Heart left ventricle (tissue), 16 donors: ENCODE results near the gene GPR149. TPM values are rescaled to one million over a fixed set of nuclear protein-coding genes. Genes with fewer than 3 reads are reported as not detected.

Experiments
- ATAC-seq, 4 donors: fragments of 200-7000 bp; cut with Tn5 transposase; one replicate each; pipeline ENCODE4 v1.9.1; 2020 to 2022; ENCODE audit warnings: moderate library complexity in 4 of 4, mild to moderate bottlenecking in 3 of 4, moderate number of reproducible peaks in 1 of 4
- DNase-seq, 5 donors: peaks; one replicate each; pipeline ENCODE4 v3.0.0-alpha.2; 2020
- H3K27ac ChIP-seq, 12 donors: fragments of 200-600 bp; sonication (generic) in 4 of 12; one replicate each; pipeline versions ENCODE4 v1.5.0 to v1.8.0; 2016 to 2022; ENCODE audit warnings: mild to moderate bottlenecking in 2 of 12
- H3K27me3 ChIP-seq, 9 donors: fragments of 200-600 bp; sonication (generic) in 2 of 9; one replicate each; pipeline versions ENCODE4 v1.5.1 to v1.8.0; 2016 to 2022; ENCODE audit warnings: mild to moderate bottlenecking in 3 of 9
- H3K36me3 ChIP-seq, 9 donors: fragments of 200-600 bp; sonication (generic) in 2 of 9; one replicate each; pipeline versions ENCODE4 v1.5.0 to v1.8.0; 2018 to 2022; ENCODE audit warnings: mild to moderate bottlenecking in 2 of 9
- H3K4me1 ChIP-seq, 12 donors: fragments of 200-600 bp; sonication (generic) in 4 of 12; one replicate each; pipeline versions ENCODE4 v1.5.0 to v1.8.0; 2016 to 2022; ENCODE audit warnings: mild to moderate bottlenecking in 3 of 12
- H3K4me3 ChIP-seq, 12 donors: fragments of 200-600 bp; sonication (generic) in 4 of 12; one replicate each; pipeline versions ENCODE4 v1.5.0 to v1.8.0; 2017 to 2022; ENCODE audit warnings: mild to moderate bottlenecking in 9 of 12, moderate library complexity in 4 of 12
- H3K9me3 ChIP-seq, 12 donors: fragments of 200-600 bp; sonication (generic) in 4 of 12; one replicate each; pipeline versions ENCODE4 v1.5.0 to v1.8.0; 2016 to 2022; ENCODE audit warnings: mild to moderate bottlenecking in 1 of 12
- POLR2A ChIP-seq, 2 donors: fragments of 450-650 bp; IDR thresholded peaks; one replicate each; pipeline ENCODE4 v1.6.1; 2017; ENCODE audit warnings: antibody characterized with exemption in 2 of 2, mild to moderate bottlenecking in 2 of 2, moderate library complexity in 2 of 2
- WGBS, 4 donors: extraction: QIAGEN DNeasy Blood & Tissue Kit in 2 of 4; methylation state at CpG; one replicate each; pipeline versions ENCODE4 v1.1.5 to v1.1.7; 2013 to 2018; 5-methylcytosine and 5-hydroxymethylcytosine counted together
- intact Hi-C, 10 donors: fragments of 100-400 bp; cut with DNase I; formaldehyde crosslinking; loops; one replicate each; pipeline versions ENCODE4 v1.11.1 to v1.14.2; 2022
- polyA plus RNA-seq, 2 donors: library from polyadenylated mRNA; stranded (reverse); fragments of 200-250 nt; gene quantifications; one replicate each; pipeline ENCODE4 v1.2.3, GENCODE V29; 2013
- total RNA-seq, 9 donors: library from RNA; depleted of rRNA in 2 of 9; stranded (reverse); fragments of >200 nt in 2 of 9; fragmentation: NEBNext Ultra II Directional in 3 of 9; extraction: Animal tissue kit (Norgen Biotek cat#: 25700) in 3 of 9; gene quantifications; one replicate each; pipeline versions ENCODE4 v1.1.0 to v1.2.4, GENCODE V29; 2016 to 2023
- TF ChIP-seq, protein P1 (sequence below), 12 donors: fragments of 200-600 bp; sonication (generic) in 4 of 12; IDR thresholded peaks; one replicate each; pipeline versions ENCODE4 v1.5.0 to v1.8.0; 2018 to 2022; ENCODE audit warnings: antibody characterized with exemption in 12 of 12, mild to moderate bottlenecking in 5 of 12
- donor health status: ischemic (EF 13 %, LVEDD 7.1; RV severe dilation, severe dysfunction).
- donor health status: healthy with polysubstance abuse.
- donor health status: DM: no; HTN: yes; CAD: no.
- donor health status: DM: no; HTN: no; CAD: no.
- donor health status: ischemic (EF 25% LVEDD 6.9; RV normal size, moderate dysfunction).
- donor health status: ischemic (EF 25% LVEDD 5.7; RV mildly dilated, moderate dysfunction).
- donor health status: healthy.
- donor health status: DM: yes; HTN: yes; CAD: no.
- donor health status: ischemic (EF 35%, LVEDD 5.7; RV mildly dilated, moderate dysfunction).
- donor health status: nonischemic (EF 11% LVEDD 7.7; RV severe dilation, severe dysfunction).
- donor health status: DM: yes; HTN: yes; CAD: no.
- donor health status: PGD.
- donor health status: ischemic (EF 29% LVEDD 5.4; RV normal size, mild dysfunction).
- donor health status: nonischemic (EF 23%, LVEDD 6.1; RV moderate dilation, normal function).

Gene GPR149
- total and polyA plus RNA-seq, 11 donors: not detected

- intact Hi-C loops: loop anchor here in 9 of 10 donors (5.0 to 10.0 kb wide), 3 partner anchors 984 to 1366 kb away; no protein-coding TSS in a partner anchor
- DNase-seq (no peak), ATAC-seq (no peak)
- TF ChIP-seq, protein P1, sequence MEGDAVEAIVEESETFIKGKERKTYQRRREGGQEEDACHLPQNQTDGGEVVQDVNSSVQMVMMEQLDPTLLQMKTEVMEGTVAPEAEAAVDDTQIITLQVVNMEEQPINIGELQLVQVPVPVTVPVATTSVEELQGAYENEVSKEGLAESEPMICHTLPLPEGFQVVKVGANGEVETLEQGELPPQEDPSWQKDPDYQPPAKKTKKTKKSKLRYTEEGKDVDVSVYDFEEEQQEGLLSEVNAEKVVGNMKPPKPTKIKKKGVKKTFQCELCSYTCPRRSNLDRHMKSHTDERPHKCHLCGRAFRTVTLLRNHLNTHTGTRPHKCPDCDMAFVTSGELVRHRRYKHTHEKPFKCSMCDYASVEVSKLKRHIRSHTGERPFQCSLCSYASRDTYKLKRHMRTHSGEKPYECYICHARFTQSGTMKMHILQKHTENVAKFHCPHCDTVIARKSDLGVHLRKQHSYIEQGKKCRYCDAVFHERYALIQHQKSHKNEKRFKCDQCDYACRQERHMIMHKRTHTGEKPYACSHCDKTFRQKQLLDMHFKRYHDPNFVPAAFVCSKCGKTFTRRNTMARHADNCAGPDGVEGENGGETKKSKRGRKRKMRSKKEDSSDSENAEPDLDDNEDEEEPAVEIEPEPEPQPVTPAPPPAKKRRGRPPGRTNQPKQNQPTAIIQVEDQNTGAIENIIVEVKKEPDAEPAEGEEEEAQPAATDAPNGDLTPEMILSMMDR (IDR thresholded peaks at IDR 0.05): no peak
- no peak for TF ChIP-seq POLR2A (IDR thresholded peaks at IDR 0.05)
- Histone ChIP-seq H3K36me3 (no peaks in the 10 kb centered on the region), H3K4me1 (no peaks in the 10 kb centered on the region), H3K4me3 (no peak overlapping the region), H3K27ac (no peak overlapping the region), H3K9me3 (no peaks in the 10 kb centered on the region), H3K27me3 (peaks cover 0 to 8% (median 0%) of the 10 kb centered on the region in 9 donors)
- 62 to 68% (median 63%) methylated on average over 4 of the region's 4 CpGs for WGBS, 4 donors
These were observed 91.4 kb downstream of the GPR149 start for GRCh38 chr3:154338570-154338969.

- ATAC-seq (no peak), DNase-seq (no peak)
- Histone ChIP-seq H3K27ac (no peak overlapping the region), H3K4me3 (no peak overlapping the region), H3K4me1 (no peaks in the 10 kb centered on the region), H3K9me3 (no peaks in the 10 kb centered on the region), H3K27me3 (peaks cover 0 to 8% (median 0%) of the 10 kb centered on the region in 9 donors), H3K36me3 (no peaks in the 10 kb centered on the region)
- WGBS, 4 donors: 85 to 90% (median 86%) methylated on average over 6 of the region's 6 CpGs
- intact Hi-C loops: loop anchor here in 9 of 10 donors (5.0 to 10.0 kb wide), 3 partner anchors 984 to 1367 kb away; no protein-coding TSS in a partner anchor
- TF ChIP-seq POLR2A (IDR thresholded peaks at IDR 0.05): no peak
- TF ChIP-seq, protein P1 (IDR thresholded peaks at IDR 0.05): no peak
These were observed 92.0 kb downstream of the GPR149 start for GRCh38 chr3:154338008-154338407.

DNA sequence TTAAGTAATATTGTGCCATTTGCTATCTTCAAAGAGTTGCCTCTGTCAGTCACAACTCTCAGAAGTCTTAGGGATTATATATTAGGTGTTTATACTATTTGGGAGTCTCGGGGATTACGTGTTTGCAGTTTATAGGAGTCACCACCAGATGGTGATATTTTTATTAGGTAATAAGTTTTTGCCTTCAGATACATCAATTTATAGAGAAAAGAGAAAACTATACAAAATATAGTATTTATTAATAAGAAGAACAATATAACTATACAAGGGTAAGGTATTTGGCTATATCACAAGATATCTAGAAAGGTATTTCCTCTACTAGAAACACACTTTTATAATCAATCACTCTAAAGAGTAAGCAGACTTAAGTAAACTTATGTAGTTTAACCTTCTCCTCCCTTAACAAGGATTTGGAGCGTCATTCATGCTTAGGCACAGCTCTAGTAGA lies 95.0 kb downstream of the GPR149 start:
- 14 to 23% (median 17%) methylated on average over 3 of the region's 3 CpGs for whole genome bisulfite sequencing, 4 donors
- DNase-seq (no peak), ATAC-seq (no peak)
- TF ChIP-seq, protein P1 (IDR thresholded peaks at IDR 0.05): peak; percentile 35 to 82 (median 61)
- TF ChIP-seq POLR2A (IDR thresholded peaks at IDR 0.05): no peak
- Histone ChIP-seq H3K27ac (no peak overlapping the region), H3K27me3 (peaks cover 0 to 2% (median 0%) of the 10 kb centered on the region in 9 donors), H3K4me3 (no peak overlapping the region), H3K36me3 (no peaks in the 10 kb centered on the region), H3K4me1 (no peaks in the 10 kb centered on the region), H3K9me3 (no peaks in the 10 kb centered on the region)
- intact Hi-C loops: loop anchor here (2.0 to 10.0 kb wide), 5 partner anchors 987 to 1370 kb away; no protein-coding TSS in a partner anchor

- H3K27ac ChIP-seq: no peak overlapping the region
- intact Hi-C loops: loop anchor here in 1 of 10 donors (10.0 kb wide), 1 partner anchor 1547 kb away; the partner anchor contains the start of gene GMPS
- DNase-seq: no peak
- ATAC-seq: no peak
- H3K9me3 ChIP-seq: no peaks in the 10 kb centered on the region
- no peak overlapping the region for H3K4me3 ChIP-seq
- no peak for TF ChIP-seq POLR2A (IDR thresholded peaks at IDR 0.05)
- TF ChIP-seq, protein P1 (IDR thresholded peaks at IDR 0.05): no peak
- H3K27me3 ChIP-seq: no peaks in the 10 kb centered on the region
- no peaks in the 10 kb centered on the region for H3K36me3 ChIP-seq
- peaks cover 0 to 13% (median 7%) of the 10 kb centered on the region in 12 donors for H3K4me1 ChIP-seq
These were observed 102.1 kb downstream of the GPR149 start for GRCh38 chr3:154327871-154328270.
